H9 (cell line): ENCODE data around the gene DPP6. TPM values are rescaled to one million over a fixed set of nuclear protein-coding genes. Genes with fewer than 3 reads are reported as not detected.

Experiments
- DNase-seq: peaks from one replicate; pipeline ENCODE4 v3.0.0-alpha.2; 2017
- H2AFZ ChIP-seq: one replicate; pipeline ENCODE4 v1.6.1; 2013; ENCODE audit warnings: mild to moderate bottlenecking, low read length, control low read depth, moderate library complexity
- H2AK5ac ChIP-seq: 2 replicates; pipeline ENCODE4 v1.6.1; 2013; ENCODE audit warnings: low read length, control low read depth, mixed read lengths; ENCODE audit not compliant: insufficient read length
- H2BK120ac ChIP-seq: one replicate; pipeline ENCODE4 v1.6.1; 2013; ENCODE audit warnings: low read depth, mild to moderate bottlenecking, low read length, control low read depth, inconsistent platforms; ENCODE audit not compliant: poor library complexity, severe bottlenecking
- H2BK12ac ChIP-seq: 2 replicates; pipeline ENCODE4 v1.6.1; 2013; ENCODE audit warnings: low read length, control low read depth, mixed read lengths, low read depth; ENCODE audit not compliant: insufficient read length
- H2BK15ac ChIP-seq: 2 replicates; pipeline ENCODE4 v1.6.1; 2013; ENCODE audit warnings: low read depth, low read length, control low read depth
- H2BK20ac ChIP-seq: one replicate; pipeline ENCODE4 v1.6.1; 2013; ENCODE audit warnings: low read depth, mild to moderate bottlenecking, low read length, control low read depth, inconsistent platforms; ENCODE audit not compliant: poor library complexity, severe bottlenecking
- H2BK5ac ChIP-seq: 2 replicates; pipeline ENCODE4 v1.6.1; 2013; ENCODE audit warnings: low read length, control low read depth, mixed read lengths; ENCODE audit not compliant: insufficient read length
- H3K14ac ChIP-seq: 2 replicates; pipeline ENCODE4 v1.6.1; 2013; ENCODE audit warnings: low read length, control low read depth; ENCODE audit not compliant: insufficient read depth
- H3K18ac ChIP-seq: 2 replicates; pipeline ENCODE4 v1.6.1; 2013; ENCODE audit warnings: low read depth, mild to moderate bottlenecking, mixed read lengths, low read length, control low read depth; ENCODE audit not compliant: insufficient read length
- H3K23ac ChIP-seq: 2 replicates; pipeline ENCODE4 v1.6.1; 2013; ENCODE audit warnings: low read length, control low read depth, mixed read lengths, low read depth; ENCODE audit not compliant: insufficient read length
- H3K23me2 ChIP-seq: 2 replicates; pipeline ENCODE4 v1.6.1; 2013; ENCODE audit warnings: low read depth, mild to moderate bottlenecking, mixed read lengths, low read length, control low read depth; ENCODE audit not compliant: insufficient read length, poor library complexity, severe bottlenecking
- H3K27ac ChIP-seq: 2 replicates; pipeline ENCODE4 v1.5.1; 2013; ENCODE audit warnings: low read length, control low read depth, mixed read lengths, low read depth; ENCODE audit not compliant: insufficient read length
- H3K27me3 ChIP-seq: 2 replicates; pipeline ENCODE4 v1.6.1; 2013; ENCODE audit warnings: low read length, control low read depth, inconsistent platforms; ENCODE audit not compliant: insufficient read depth
- H3K4ac ChIP-seq: 2 replicates; pipeline ENCODE4 v1.6.1; 2013; ENCODE audit warnings: low read depth, mild to moderate bottlenecking, control low read depth, inconsistent platforms, low read length, moderate library complexity
- H3K4me1 ChIP-seq: 2 replicates; pipeline ENCODE4 v1.6.1; 2013; ENCODE audit warnings: low read length, control low read depth, inconsistent platforms; ENCODE audit not compliant: insufficient read depth
- H3K4me2 ChIP-seq: 2 replicates; pipeline ENCODE4 v1.6.1; 2013; ENCODE audit warnings: low read length, control low read depth, mixed read lengths; ENCODE audit not compliant: insufficient read length, insufficient read depth
- H3K56ac ChIP-seq: 2 replicates; pipeline ENCODE4 v1.6.1; 2013; ENCODE audit warnings: low read depth, mild to moderate bottlenecking, mixed read lengths, low read length, control low read depth; ENCODE audit not compliant: insufficient read length
- H3K79me1 ChIP-seq: 2 replicates; pipeline ENCODE4 v1.6.1; 2013; ENCODE audit warnings: low read depth, mild to moderate bottlenecking, moderate library complexity, low read length, control low read depth, inconsistent platforms; ENCODE audit not compliant: insufficient read depth, poor library complexity, severe bottlenecking
- H3K79me2 ChIP-seq: 2 replicates; pipeline ENCODE4 v1.6.1; 2013; ENCODE audit warnings: low read length, control low read depth, inconsistent platforms; ENCODE audit not compliant: insufficient read depth
- H3K9ac ChIP-seq: 2 replicates; pipeline ENCODE4 v1.6.1; 2013; ENCODE audit warnings: low read length, control low read depth, mixed read lengths; ENCODE audit not compliant: insufficient read length; ENCODE audit errors: extremely low read depth
- H3K9me3 ChIP-seq: one replicate; pipeline ENCODE4 v1.6.1; 2013; ENCODE audit warnings: low read depth, low read length, inconsistent platforms; ENCODE audit not compliant: control insufficient read depth
- H3T11ph ChIP-seq: one replicate; pipeline ENCODE4 v1.6.1; 2013; ENCODE audit warnings: mild to moderate bottlenecking, low read length, control low read depth, inconsistent platforms
- H4K20me1 ChIP-seq: one replicate; pipeline ENCODE4 v1.6.1; 2013; ENCODE audit not compliant: control insufficient read depth, insufficient read length, insufficient read depth
- H4K5ac ChIP-seq: 2 replicates; pipeline ENCODE4 v1.6.1; 2013; ENCODE audit warnings: low read depth, mild to moderate bottlenecking, mixed read lengths, low read length, control low read depth; ENCODE audit not compliant: insufficient read length
- H4K8ac ChIP-seq: replicated peaks from 2 replicates; pipeline ENCODE4 v1.6.1; 2013; ENCODE audit warnings: low read length, control low read depth, mixed read lengths, low read depth; ENCODE audit not compliant: insufficient read length
- H4K91ac ChIP-seq: 2 replicates; pipeline ENCODE4 v1.6.1; 2013; ENCODE audit warnings: low read depth, mild to moderate bottlenecking, moderate library complexity, mixed read lengths, low read length, control low read depth; ENCODE audit not compliant: insufficient read length
- H3K27ac Mint-ChIP-seq, 3 experiments: 2 replicates in 2 of 3; 3 replicates in 1 of 3; pipeline ENCODE4 v1.8.0; 2020 to 2021; ENCODE audit warnings: mixed read lengths in 3 of 3, mild to moderate bottlenecking in 1 of 3, moderate library complexity in 1 of 3
- H3K27me3 Mint-ChIP-seq: 2 replicates; pipeline ENCODE4 v1.8.0; 2021; ENCODE audit warnings: low read depth, mild to moderate bottlenecking, moderate library complexity, mixed read lengths
- H3K36me3 Mint-ChIP-seq, 3 experiments: 2 replicates in 2 of 3; 3 replicates in 1 of 3; pipeline ENCODE4 v1.8.0; 2020 to 2021; ENCODE audit warnings: low read depth in 3 of 3, mixed read lengths in 3 of 3; ENCODE audit not compliant: insufficient read depth in 1 of 3
- H3K4me1 Mint-ChIP-seq, 2 experiments: 2 replicates each; pipeline ENCODE4 v1.8.0; 2020; ENCODE audit warnings: mixed read lengths in 2 of 2
- H3K4me3 Mint-ChIP-seq, 2 experiments: 2 replicates in 1 of 2; 3 replicates in 1 of 2; pipeline ENCODE4 v1.8.0; 2020 to 2021; ENCODE audit warnings: mild to moderate bottlenecking in 2 of 2, mixed read lengths in 2 of 2, moderate library complexity in 1 of 2
- H3K9me3 Mint-ChIP-seq, 2 experiments: 2 replicates in 1 of 2; 3 replicates in 1 of 2; pipeline ENCODE4 v1.8.0; 2020; ENCODE audit warnings: mild to moderate bottlenecking in 2 of 2, mixed read lengths in 2 of 2, moderate library complexity in 1 of 2
- CTCF ChIP-seq: fragments of 200-600 bp; sonication (generic); conservative IDR thresholded peaks from 3 replicates; pipeline ENCODE4 v1.8.0; 2021; ENCODE audit warnings: antibody characterized with exemption, mild to moderate bottlenecking
- WGBS: extraction: QIAGEN DNeasy Blood & Tissue Kit; methylation state at CpG from one replicate; pipeline ENCODE4 v1.1.7; 2013; ENCODE audit warnings: missing lambda C conversion rate, low lambda C conversion rate, mixed read lengths; ENCODE audit not compliant: insufficient read length; ENCODE audit errors: extremely low coverage; 5-methylcytosine and 5-hydroxymethylcytosine counted together
- total RNA-seq: library from RNA; stranded (reverse); gene quantifications from 2 replicates; pipeline ENCODE4 v1.2.1, GENCODE V29; 2021

Gene DPP6
- total RNA-seq, 1 experiment from 2014 or later, result 4.5 TPM

DNA sequence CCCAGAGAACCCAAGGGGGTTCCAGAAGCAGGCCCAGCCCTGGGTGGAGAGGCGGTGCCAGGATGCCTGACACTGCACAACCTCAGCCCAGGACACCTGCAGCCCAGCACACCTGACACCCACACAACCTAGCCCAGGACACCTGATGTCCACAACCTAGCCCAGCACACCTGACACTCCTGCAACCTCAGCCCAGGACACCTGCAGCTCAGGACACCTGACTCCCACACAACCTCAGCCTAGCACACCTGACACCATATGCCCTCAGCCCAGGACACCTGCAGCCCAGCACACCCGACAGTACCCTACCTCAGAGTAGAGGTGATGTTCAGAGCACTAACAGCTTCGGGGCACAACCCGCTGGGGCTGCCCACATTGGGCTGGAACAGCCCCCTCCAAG, 863.4 kb downstream of the DPP6 start:
- no peak overlapping the region for H4K5ac ChIP-seq
- no peak overlapping the region for H2BK20ac ChIP-seq
- no peak overlapping the region for H3K4ac ChIP-seq
- H3K4me2 ChIP-seq, result no peak overlapping the region
- WGBS, result no CpG with 5 or more reads among the region's 4 CpGs
- H2BK120ac ChIP-seq, result no peak overlapping the region
- H2AK5ac ChIP-seq, result no peak overlapping the region
- no peak overlapping the region for H4K91ac ChIP-seq
- H3K56ac ChIP-seq, result no peak overlapping the region
- Mint-ChIP-seq H3K36me3 (peaks cover 0 to 8% (median 5%) of the 10 kb centered on the region in 3 experiments; a peak in 6 of 7 replicates), H3K27ac (no peak overlapping the region), H3K9me3 (peaks cover 9% of the 10 kb centered on the region in 2 experiments), H3K4me1 (peaks cover 5 to 7% of the 10 kb centered on the region in 2 experiments), H3K27me3 (peaks cover 27% of the 10 kb centered on the region), H3K4me3 (no peak overlapping the region)
- no peaks in the 10 kb centered on the region for H3K4me1 ChIP-seq
- H2BK5ac ChIP-seq, result no peak overlapping the region
- no peaks in the 10 kb centered on the region for H3K79me2 ChIP-seq
- no peak overlapping the region for H3K23ac ChIP-seq
- TF ChIP-seq CTCF, result no peak
- H4K20me1 ChIP-seq, result no peaks in the 10 kb centered on the region
- DNase-seq, result no peak
- H3K27me3 ChIP-seq, result no peaks in the 10 kb centered on the region
- H3K27ac ChIP-seq, result no peak overlapping the region
- no peak overlapping the region for H4K8ac ChIP-seq
- no peaks in the 10 kb centered on the region for H3K79me1 ChIP-seq
- H3K23me2 ChIP-seq, result peaks cover 3% of the 10 kb centered on the region
- H2AFZ ChIP-seq, result no peak overlapping the region
- H3K18ac ChIP-seq, result no peak overlapping the region
- H3K9me3 ChIP-seq, result no peaks in the 10 kb centered on the region
- no peak overlapping the region for H3K9ac ChIP-seq
- no peak overlapping the region for H3K14ac ChIP-seq
- H3T11ph ChIP-seq, result no peak overlapping the region
- no peak overlapping the region for H2BK12ac ChIP-seq
- no peak overlapping the region for H2BK15ac ChIP-seq
